RWPE1 (cell line): ENCODE data around the gene SPRED3.

Source experiments
- CTCF ChIA-PET: fragments of 350-600 bp; sonication (Branson Sonifier 250); formaldehyde crosslinking; extraction: SDS; loops from one replicate; lab custom pipeline; 2021; lab: Yijun Ruan, JAX
- POLR2A ChIA-PET: fragments of 400-600 bp; formaldehyde crosslinking; extraction: SDS; loops from one replicate; lab custom pipeline; 2020; ENCODE audit warnings: antibody characterized with exemption; ENCODE audit not compliant: low non-redundant PET; lab: Yijun Ruan, JAX
- DNase-seq: peaks from one replicate; pipeline ENCODE4 v3.0.0; 2012; ENCODE audit warnings: low spot score
- H3K27ac ChIP-seq: fragments of 450-650 bp; 2 replicates; pipeline ENCODE4 v1.5.1; 2017
- CTCF ChIP-seq: fragments of 450-650 bp; conservative IDR thresholded peaks from 2 replicates; pipeline ENCODE4 v1.5.1; 2017; ENCODE audit warnings: low read depth, mild to moderate bottlenecking

The SPRED3 gene

GRCh38 chr19:38437917-38438316 is 49.4 kb downstream of the SPRED3 start:
- CTCF ChIA-PET = no interaction called here

GRCh38 chr19:38440592-38440991 is 52.1 kb downstream of the SPRED3 start:
- ChIA-PET CTCF (no interaction called here), POLR2A (no interaction called here)
- no peak for TF ChIP-seq CTCF
- H3K27ac ChIP-seq = no peak overlapping the region
- DNase-seq = no peak

More at GRCh38 chr19:38437917-38438316, 49.4 kb downstream of the SPRED3 start:
- POLR2A ChIA-PET = no interaction called here
- no peak overlapping the region for H3K27ac ChIP-seq
- no peak for TF ChIP-seq CTCF
- DNase-seq = no peak

- no peak overlapping the region for H3K27ac ChIP-seq
- no peak for TF ChIP-seq CTCF
- CTCF ChIA-PET = no interaction called here
- no peak for DNase-seq
- POLR2A ChIA-PET = no interaction called here
Measured at GRCh38 chr19:38441657-38442348, 53.3 kb downstream of the SPRED3 start.

- ChIA-PET POLR2A (no interaction called here), CTCF (no interaction called here)
- H3K27ac ChIP-seq = no peak overlapping the region
- DNase-seq = no peak
- no peak for TF ChIP-seq CTCF
Measured at GRCh38 chr19:38442736-38443135, 54.2 kb downstream of the SPRED3 start.

GRCh38 chr19:38443458-38443999 is 55.0 kb downstream of the SPRED3 start:
- no peak for DNase-seq
- no peak for TF ChIP-seq CTCF
- POLR2A ChIA-PET = no interaction called here
- no peak overlapping the region for H3K27ac ChIP-seq
- CTCF ChIA-PET = no interaction called here

- ChIA-PET CTCF (no interaction called here), POLR2A (no interaction called here)
- no peak for TF ChIP-seq CTCF
- no peak for DNase-seq
- no peak overlapping the region for H3K27ac ChIP-seq
Measured at GRCh38 chr19:38444026-38444425, 55.5 kb downstream of the SPRED3 start.
